Upper lobe of right lung (tissue), 1 donor: Measurements from ENCODE around the gene ERBB2. TPM values are rescaled to one million over a fixed set of nuclear protein-coding genes. Genes with fewer than 3 reads are reported as not detected.

ENCODE experiments used
- ATAC-seq: fragments of 200-7000 bp; cut with Tn5 transposase; one replicate; pipeline ENCODE4 v1.9.1; 2020; ENCODE audit warnings: mild to moderate bottlenecking, moderate library complexity
- DNase-seq: peaks from one replicate; pipeline ENCODE4 v3.0.0-alpha.2; 2020
- H3K27ac ChIP-seq: fragments of 200-600 bp; one replicate; pipeline ENCODE4 v1.8.0; 2022
- H3K27me3 ChIP-seq: fragments of 200-600 bp; one replicate; pipeline ENCODE4 v1.8.0; 2022; ENCODE audit warnings: mild to moderate bottlenecking
- H3K36me3 ChIP-seq: fragments of 200-600 bp; one replicate; pipeline ENCODE4 v1.8.0; 2022
- H3K4me1 ChIP-seq: fragments of 200-600 bp; one replicate; pipeline ENCODE4 v1.8.0; 2022
- H3K4me3 ChIP-seq: fragments of 200-600 bp; one replicate; pipeline ENCODE4 v1.8.0; 2022; ENCODE audit warnings: mild to moderate bottlenecking
- H3K9me3 ChIP-seq: fragments of 200-600 bp; one replicate; pipeline ENCODE4 v1.8.0; 2022
- intact Hi-C: fragments of 100-400 bp; cut with DNase I; formaldehyde crosslinking; loops from one replicate; pipeline ENCODE4 v1.11.0; 2022
- total RNA-seq: library from RNA; stranded (reverse); fragmentation: NEBNext Ultra II Directional; extraction: Animal tissue kit (Norgen Biotek cat#: 25700); gene quantifications from one replicate; pipeline ENCODE4 v1.2.1, GENCODE V29; 2021
- TF ChIP-seq, protein P1 (sequence below): fragments of 200-600 bp; IDR thresholded peaks from one replicate; pipeline ENCODE4 v1.8.0; 2022; ENCODE audit warnings: antibody characterized with exemption
- donor health status: DM: no; HTN: yes; CAD: no; lungs with severe emphysema.

ERBB2 gene
- total RNA-seq, 1 donor from 2014 or later = 97.5 TPM

DNA sequence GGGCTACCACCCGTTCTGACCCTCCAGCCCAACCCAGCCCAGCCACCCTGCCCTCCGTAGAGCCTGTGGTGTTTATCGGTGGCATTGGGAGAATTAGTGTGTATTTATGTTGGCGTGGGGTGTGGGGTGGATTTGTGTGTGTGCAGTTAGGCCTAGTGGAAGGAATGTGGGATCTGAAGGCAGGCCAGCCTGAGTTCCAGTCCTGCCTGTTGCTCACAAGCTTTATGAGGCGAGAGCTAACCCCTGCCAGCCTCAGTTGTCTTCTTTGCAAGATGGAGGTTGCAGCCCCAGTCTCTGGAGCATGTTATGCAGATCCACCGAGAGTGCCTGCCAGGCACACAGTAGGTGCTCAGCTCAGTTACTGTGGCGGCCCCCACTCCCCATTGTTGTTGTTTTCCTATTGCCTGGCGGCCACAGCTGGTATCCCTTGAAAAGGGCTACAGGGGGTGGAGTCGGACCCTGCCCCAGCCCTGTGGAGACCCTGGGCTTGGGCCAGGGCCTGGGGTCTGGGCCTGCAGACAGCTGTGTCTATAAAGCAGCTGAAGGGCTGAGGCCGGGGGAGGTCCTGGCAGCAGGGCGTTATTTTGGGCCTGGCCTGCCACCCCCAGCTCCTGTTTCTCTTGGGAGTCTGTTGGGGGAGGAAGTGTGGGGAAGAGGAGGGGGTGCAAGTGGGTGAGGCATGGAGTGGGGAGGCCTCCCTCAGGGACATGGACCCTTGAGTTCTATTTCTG is 5.1 kb downstream of the ERBB2 start:
- Histone ChIP-seq H3K4me1 (peaks cover 39% of the 10 kb centered on the region), H3K4me3 (no peak overlapping the region), H3K27ac (peak overlapping the region; percentile 71), H3K36me3 (peaks cover 19% of the 10 kb centered on the region), H3K9me3 (no peaks in the 10 kb centered on the region), H3K27me3 (no peaks in the 10 kb centered on the region)
- intact Hi-C loops = no loop called here
- no peak for DNase-seq
- ATAC-seq = no peak
- TF ChIP-seq, protein P1, sequence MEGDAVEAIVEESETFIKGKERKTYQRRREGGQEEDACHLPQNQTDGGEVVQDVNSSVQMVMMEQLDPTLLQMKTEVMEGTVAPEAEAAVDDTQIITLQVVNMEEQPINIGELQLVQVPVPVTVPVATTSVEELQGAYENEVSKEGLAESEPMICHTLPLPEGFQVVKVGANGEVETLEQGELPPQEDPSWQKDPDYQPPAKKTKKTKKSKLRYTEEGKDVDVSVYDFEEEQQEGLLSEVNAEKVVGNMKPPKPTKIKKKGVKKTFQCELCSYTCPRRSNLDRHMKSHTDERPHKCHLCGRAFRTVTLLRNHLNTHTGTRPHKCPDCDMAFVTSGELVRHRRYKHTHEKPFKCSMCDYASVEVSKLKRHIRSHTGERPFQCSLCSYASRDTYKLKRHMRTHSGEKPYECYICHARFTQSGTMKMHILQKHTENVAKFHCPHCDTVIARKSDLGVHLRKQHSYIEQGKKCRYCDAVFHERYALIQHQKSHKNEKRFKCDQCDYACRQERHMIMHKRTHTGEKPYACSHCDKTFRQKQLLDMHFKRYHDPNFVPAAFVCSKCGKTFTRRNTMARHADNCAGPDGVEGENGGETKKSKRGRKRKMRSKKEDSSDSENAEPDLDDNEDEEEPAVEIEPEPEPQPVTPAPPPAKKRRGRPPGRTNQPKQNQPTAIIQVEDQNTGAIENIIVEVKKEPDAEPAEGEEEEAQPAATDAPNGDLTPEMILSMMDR = peak; percentile 23

DNA sequence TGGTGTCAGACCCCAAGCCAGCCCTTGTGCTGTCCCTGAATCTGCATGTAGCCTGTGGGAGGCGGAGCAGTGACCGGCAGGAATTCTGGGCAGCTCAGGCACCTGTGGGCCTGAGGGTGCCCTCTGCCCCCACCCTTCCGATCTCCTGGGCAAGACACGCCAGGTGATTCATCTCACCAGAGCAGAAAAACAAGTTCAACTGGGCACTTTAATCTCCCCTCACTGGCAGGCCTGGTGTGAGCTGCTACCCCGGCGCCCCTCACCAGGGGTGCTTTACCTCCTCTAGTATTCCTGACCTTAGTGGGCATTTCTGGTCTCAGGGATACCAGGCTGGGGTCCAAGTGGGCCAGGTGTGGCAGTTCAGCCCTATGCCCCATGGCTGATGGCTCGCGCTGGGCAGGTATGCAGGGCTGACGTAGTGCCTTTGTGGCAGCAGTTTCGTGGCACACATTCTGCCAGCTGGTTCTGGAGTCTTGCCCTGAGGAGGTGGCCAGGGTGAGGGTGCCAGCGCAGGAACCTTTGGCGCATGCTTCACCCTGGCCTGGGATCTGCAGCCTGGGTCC is 6.0 kb downstream of the ERBB2 start:
- no peaks in the 10 kb centered on the region for H3K27me3 ChIP-seq
- TF ChIP-seq, protein P1 = no peak
- peak; percentile 85 for ATAC-seq
- peaks cover 39% of the 10 kb centered on the region for H3K4me1 ChIP-seq
- peaks cover 26% of the 10 kb centered on the region for H3K36me3 ChIP-seq
- H3K27ac ChIP-seq = peak overlapping the region; percentile 71
- H3K9me3 ChIP-seq = no peaks in the 10 kb centered on the region
- H3K4me3 ChIP-seq = no peak overlapping the region
- peak; percentile 89 for DNase-seq
- intact Hi-C loops = no loop called here

DNA sequence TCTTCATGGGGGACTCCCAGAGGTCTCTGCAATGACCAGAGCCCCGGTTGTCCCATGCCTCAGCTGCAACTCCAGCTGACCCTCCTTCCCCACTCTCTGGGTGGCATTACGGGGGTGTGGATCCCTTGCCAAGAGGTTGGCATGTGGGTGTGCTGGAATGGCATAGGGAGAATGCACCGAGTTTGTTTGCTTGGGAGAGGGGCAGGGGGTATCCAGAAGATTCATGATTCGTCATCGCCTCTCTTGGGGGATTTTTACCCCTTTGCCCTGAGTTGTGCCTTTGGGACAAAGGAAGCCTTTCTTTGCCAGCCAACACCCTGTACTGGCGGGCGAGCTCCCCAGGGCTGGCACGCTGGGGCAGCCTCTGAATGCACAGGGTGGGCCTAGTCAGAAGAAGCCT is 6.5 kb downstream of the ERBB2 start:
- intact Hi-C loops = no loop called here
- Histone ChIP-seq H3K36me3 (peaks cover 32% of the 10 kb centered on the region), H3K27ac (peak overlapping the region; percentile 71), H3K4me1 (peaks cover 35% of the 10 kb centered on the region), H3K27me3 (no peaks in the 10 kb centered on the region), H3K4me3 (no peak overlapping the region), H3K9me3 (no peaks in the 10 kb centered on the region)
- DNase-seq = no peak
- TF ChIP-seq, protein P1 = no peak
- ATAC-seq = no peak

DNA sequence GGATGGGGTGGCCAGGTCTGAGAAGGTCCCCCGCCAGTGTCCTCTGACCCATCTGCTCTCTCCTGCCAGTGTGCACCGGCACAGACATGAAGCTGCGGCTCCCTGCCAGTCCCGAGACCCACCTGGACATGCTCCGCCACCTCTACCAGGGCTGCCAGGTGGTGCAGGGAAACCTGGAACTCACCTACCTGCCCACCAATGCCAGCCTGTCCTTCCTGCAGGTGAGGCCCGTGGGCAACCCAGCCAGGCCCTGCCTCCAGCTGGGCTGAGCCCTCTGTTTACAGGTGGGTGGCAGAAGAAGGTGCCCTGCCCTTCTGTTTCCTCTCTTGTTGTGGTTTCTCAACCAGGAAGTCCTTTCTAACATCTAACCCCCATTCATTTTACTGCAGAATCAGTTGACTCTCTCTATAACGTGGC is 7.1 kb downstream of the ERBB2 start:
- Histone ChIP-seq H3K9me3 (no peaks in the 10 kb centered on the region), H3K36me3 (peaks cover 35% of the 10 kb centered on the region), H3K27me3 (no peaks in the 10 kb centered on the region), H3K4me1 (peaks cover 31% of the 10 kb centered on the region), H3K27ac (peak overlapping the region; percentile 71), H3K4me3 (no peak overlapping the region)
- DNase-seq (no peak), ATAC-seq (no peak)
- TF ChIP-seq, protein P1 = no peak
- intact Hi-C loops = no loop called here

DNA sequence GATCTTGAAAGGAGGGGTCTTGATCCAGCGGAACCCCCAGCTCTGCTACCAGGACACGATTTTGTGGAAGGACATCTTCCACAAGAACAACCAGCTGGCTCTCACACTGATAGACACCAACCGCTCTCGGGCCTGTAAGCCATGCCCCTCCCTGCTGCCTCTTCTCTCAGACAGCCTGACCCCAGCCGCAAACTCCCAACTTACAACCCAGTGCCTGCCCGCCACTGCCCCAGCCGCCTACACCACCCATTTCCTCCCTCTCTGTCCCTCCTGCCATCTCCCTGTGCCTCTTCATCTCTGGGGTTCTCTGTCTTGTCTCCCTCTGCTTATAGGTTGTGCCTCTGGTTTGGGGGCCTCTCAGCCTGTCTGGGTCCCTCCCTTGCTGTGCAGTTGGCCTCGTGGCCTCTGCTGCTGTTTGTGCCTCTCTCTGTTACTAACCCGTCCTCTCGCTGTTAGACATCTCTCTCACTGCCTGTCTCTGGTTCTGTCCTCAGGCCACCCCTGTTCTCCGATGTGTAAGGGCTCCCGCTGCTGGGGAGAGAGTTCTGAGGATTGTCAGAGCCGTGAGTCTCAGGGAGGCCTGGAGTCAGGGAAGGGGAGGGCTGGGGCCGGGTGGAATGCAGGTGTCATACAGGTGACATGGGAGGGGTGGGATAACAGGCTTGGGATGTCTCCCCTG is 9.6 kb downstream of the ERBB2 start:
- DNase-seq = no peak
- Histone ChIP-seq H3K9me3 (no peaks in the 10 kb centered on the region), H3K27ac (no peak overlapping the region), H3K4me3 (no peak overlapping the region), H3K27me3 (no peaks in the 10 kb centered on the region), H3K4me1 (peaks cover 14% of the 10 kb centered on the region), H3K36me3 (peaks cover 47% of the 10 kb centered on the region)
- TF ChIP-seq, protein P1 = no peak
- intact Hi-C loops = no loop called here
- no peak for ATAC-seq
